ENCODE data around the gene HPS5.

DNA sequence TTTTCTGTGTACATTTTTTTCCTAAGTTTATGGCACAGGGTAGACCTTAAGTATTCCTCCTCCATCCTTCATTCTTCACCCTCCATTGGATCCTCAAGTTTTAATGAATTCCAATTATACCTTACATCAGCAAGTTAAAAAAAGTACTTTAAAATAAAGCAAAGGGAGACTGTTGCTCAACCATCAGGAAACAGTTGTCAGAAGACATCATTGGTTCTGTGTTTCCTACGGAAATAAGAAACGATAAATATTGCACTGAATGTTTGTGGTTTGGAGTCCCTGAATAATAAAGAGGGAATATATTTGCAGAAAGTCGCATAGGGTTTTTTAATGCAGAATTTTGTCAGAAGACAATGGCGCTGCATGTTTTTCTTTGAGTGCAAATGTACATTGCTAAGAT lies 44.3 kb upstream of the HPS5 start:
- no peak for TF ChIP-seq GATA2 (IDR thresholded peaks at IDR 0.05; ENCODE audit: low read depth, low read length)
- TF ChIP-seq GATA3 (IDR thresholded peaks at IDR 0.05; ENCODE audit: low read depth, low read length), result no peak
